ENCODE data around the gene UAP1L1. TPM values are rescaled to one million over a fixed set of nuclear protein-coding genes. Genes with fewer than 3 reads are reported as not detected.

The UAP1L1 gene
- 16.2 and 20.7 TPM in 2 replicates for total RNA-seq

GRCh38 chr9:137077010-137077747 is at the start of gene UAP1L1:
Gene UAP1L1, plus strand, starts transcription at chr9:137077517. Its CDS starts 16 bp downstream, at chr9:137077533.

GRCh38 chr9:137031904-137032640 is 45.2 kb upstream of the UAP1L1 start, which contains the start of gene FUT7:
Gene FUT7, minus strand, starts transcription at chr9:137032088. Its CDS starts 97 bp downstream, at chr9:137031991.

GRCh38 chr9:137046088-137046787 is 31.1 kb upstream of the UAP1L1 start, which contains the start of gene NPDC1:
Gene NPDC1, minus strand, starts transcription at chr9:137046177. Its CDS starts 188 bp downstream, at chr9:137045989.

GRCh38 chr9:137053944-137054931 is 23.1 kb upstream of the UAP1L1 start, which contains the start of gene ENTPD2:
Gene ENTPD2, minus strand, starts transcription at chr9:137054061. Its CDS starts 64 bp downstream, at chr9:137053997.

GRCh38 chr9:137070201-137070905 is 7.0 kb upstream of the UAP1L1 start, which contains the start of gene SAPCD2:
Gene SAPCD2, minus strand, starts transcription at chr9:137070557. Its CDS starts 97 bp downstream, at chr9:137070460.

GRCh38 chr9:137086531-137087408 is 9.5 kb downstream of the UAP1L1 start, which contains the start of gene MAN1B1:
Gene MAN1B1, plus strand, starts transcription at chr9:137086985. Its CDS starts 15 bp downstream, at chr9:137087000.

GRCh38 chr9:137114613-137115393 is 37.5 kb downstream of the UAP1L1 start, which contains the start of gene DPP7:
Gene DPP7, minus strand, starts transcription at chr9:137114733. Its CDS starts 20 bp downstream, at chr9:137114713.

Small RNAs within 50 kb of the gene (small RNA-seq; reads per million reads assigned to genes)
- not detected for gene RF00153

Other genes starting within 250 kb of the UAP1L1 start
- 0.66 and 0.72 TPM in 2 replicates for gene AJM1, start 235.0 kb upstream of the UAP1L1 start, total RNA-seq
- 51.4 and 81.0 TPM in 2 replicates for gene PHPT1, start 228.1 kb upstream of the UAP1L1 start, total RNA-seq
- 1.9 and 2.0 TPM in 2 replicates for gene MAMDC4, start 225.2 kb upstream of the UAP1L1 start, total RNA-seq
- 173 and 174 TPM in 2 replicates for gene EDF1, start 211.2 kb upstream of the UAP1L1 start, total RNA-seq
- gene TRAF2, start 191.0 kb upstream of the UAP1L1 start, total RNA-seq = 11.0 and 14.3 TPM in 2 replicates
- gene FBXW5, start 132.8 kb upstream of the UAP1L1 start, total RNA-seq = 95.3 and 115 TPM in 2 replicates
- gene C8G, start 132.3 kb upstream of the UAP1L1 start, total RNA-seq = not detected in 2 replicates
- not detected in 2 replicates for gene LCN12, start 125.2 kb upstream of the UAP1L1 start, total RNA-seq
- gene PTGDS, start 100.0 kb upstream of the UAP1L1 start, total RNA-seq = not detected in 2 replicates
- gene LCNL1, start 94.5 kb upstream of the UAP1L1 start, total RNA-seq = not detected in 2 replicates
- gene PAXX, start 85.1 kb upstream of the UAP1L1 start, total RNA-seq = 16.6 and 17.4 TPM in 2 replicates
- 0.14 and 0.27 TPM in 2 replicates for gene CLIC3, start 80.9 kb upstream of the UAP1L1 start, total RNA-seq
- gene ABCA2, start 49.3 kb upstream of the UAP1L1 start, total RNA-seq = 11.0 and 12.3 TPM in 2 replicates
- gene FUT7, start 45.4 kb upstream of the UAP1L1 start, total RNA-seq = not detected in 2 replicates
- gene NPDC1, start 31.3 kb upstream of the UAP1L1 start, total RNA-seq = 39.0 and 47.4 TPM in 2 replicates
- gene ENTPD2, start 23.5 kb upstream of the UAP1L1 start, total RNA-seq = not detected in 2 replicates
- 19.7 and 36.7 TPM in 2 replicates for gene SAPCD2, start 7.0 kb upstream of the UAP1L1 start, total RNA-seq
- gene MAN1B1, start 9.5 kb downstream of the UAP1L1 start, total RNA-seq = 45.7 and 53.3 TPM in 2 replicates
- 55.6 and 69.3 TPM in 2 replicates for gene DPP7, start 37.2 kb downstream of the UAP1L1 start, total RNA-seq
- under 0.01 and 0.14 TPM in 2 replicates for gene GRIN1, start 61.6 kb downstream of the UAP1L1 start, total RNA-seq
- gene LRRC26, start 92.5 kb downstream of the UAP1L1 start, total RNA-seq = not detected in 2 replicates
- gene TMEM210, start 94.5 kb downstream of the UAP1L1 start, total RNA-seq = not detected in 2 replicates
- 28.2 and 31.2 TPM in 2 replicates for gene ANAPC2, start 111.0 kb downstream of the UAP1L1 start, total RNA-seq
- gene SSNA1, start 111.2 kb downstream of the UAP1L1 start, total RNA-seq = 84.6 and 91.9 TPM in 2 replicates
- gene TPRN, start 123.2 kb downstream of the UAP1L1 start, total RNA-seq = 6.3 and 8.7 TPM in 2 replicates
- gene TMEM203, start 128.1 kb downstream of the UAP1L1 start, total RNA-seq = 25.2 and 27.3 TPM in 2 replicates
- 8.2 and 11.1 TPM in 2 replicates for gene NDOR1, start 128.2 kb downstream of the UAP1L1 start, total RNA-seq
- 0.13 and 0.43 TPM in 2 replicates for gene RNF208, start 144.7 kb downstream of the UAP1L1 start, total RNA-seq
- gene CYSRT1, start 147.7 kb downstream of the UAP1L1 start, total RNA-seq = 0.27 and 0.29 TPM in 2 replicates
- 0.07 TPM in 1 of 2 replicates, not detected in the other for gene RNF224, start 150.0 kb downstream of the UAP1L1 start, total RNA-seq
- not detected in 2 replicates for gene SLC34A3, start 153.4 kb downstream of the UAP1L1 start, total RNA-seq
- 240 and 376 TPM in 2 replicates for gene TUBB4B, start 163.8 kb downstream of the UAP1L1 start, total RNA-seq
- gene STPG3, start 173.8 kb downstream of the UAP1L1 start, total RNA-seq = not detected in 2 replicates
- 52.3 and 62.5 TPM in 2 replicates for gene NELFB, start 177.8 kb downstream of the UAP1L1 start, total RNA-seq
- gene TOR4A, start 200.2 kb downstream of the UAP1L1 start, total RNA-seq = 48.3 and 50.1 TPM in 2 replicates
- 12.1 and 16.5 TPM in 2 replicates for gene NRARP, start 224.8 kb downstream of the UAP1L1 start, total RNA-seq